GM21360 (cell line): ENCODE data around the gene MLST8.
"Not testable (repeated sequence)": the region's sequence is repeated elsewhere in the genome, so short reads cannot be mapped to it uniquely, and the experiment has no call there.

Source experiments
- ATAC-seq: cut with Tn5 transposase; IDR thresholded peaks from one replicate; pipeline ENCODE4 v1.9.1; 2021; ENCODE audit warnings: mild to moderate bottlenecking, moderate library complexity; ENCODE audit not compliant: unreplicated experiment

The MLST8 gene

DNA sequence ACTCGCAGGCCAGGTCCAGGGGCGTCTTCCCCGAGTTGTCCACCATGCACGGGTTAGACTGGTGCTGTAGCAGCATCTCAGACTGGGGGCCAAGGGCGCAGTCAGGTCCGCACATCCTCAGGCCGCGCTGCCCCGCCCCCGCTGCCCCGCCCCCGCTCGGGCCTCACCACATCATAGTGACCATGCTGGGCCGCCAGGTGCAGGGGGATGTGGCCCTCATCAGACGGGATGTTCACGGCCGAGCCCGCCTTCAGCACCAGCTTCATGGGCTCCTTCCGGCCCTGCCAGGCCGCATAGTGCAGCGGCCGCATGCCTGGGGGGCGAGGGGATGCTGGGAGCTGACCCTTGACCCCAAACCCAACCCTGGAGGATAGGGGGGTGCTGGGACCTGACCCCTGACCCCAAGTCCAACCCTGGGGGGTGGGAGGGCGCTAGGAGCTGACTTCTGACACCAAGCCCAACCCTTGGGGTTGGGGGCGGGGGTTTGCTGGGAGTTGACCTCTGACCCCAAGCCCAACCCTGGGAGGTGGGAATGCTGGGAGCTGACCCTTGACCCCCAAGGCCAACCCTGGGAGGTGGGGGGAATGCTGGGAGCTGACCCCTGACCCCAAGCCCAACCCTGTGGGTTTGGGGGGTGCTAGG lies 15.9 kb upstream of the MLST8 start:
- ATAC-seq = no peak

DNA sequence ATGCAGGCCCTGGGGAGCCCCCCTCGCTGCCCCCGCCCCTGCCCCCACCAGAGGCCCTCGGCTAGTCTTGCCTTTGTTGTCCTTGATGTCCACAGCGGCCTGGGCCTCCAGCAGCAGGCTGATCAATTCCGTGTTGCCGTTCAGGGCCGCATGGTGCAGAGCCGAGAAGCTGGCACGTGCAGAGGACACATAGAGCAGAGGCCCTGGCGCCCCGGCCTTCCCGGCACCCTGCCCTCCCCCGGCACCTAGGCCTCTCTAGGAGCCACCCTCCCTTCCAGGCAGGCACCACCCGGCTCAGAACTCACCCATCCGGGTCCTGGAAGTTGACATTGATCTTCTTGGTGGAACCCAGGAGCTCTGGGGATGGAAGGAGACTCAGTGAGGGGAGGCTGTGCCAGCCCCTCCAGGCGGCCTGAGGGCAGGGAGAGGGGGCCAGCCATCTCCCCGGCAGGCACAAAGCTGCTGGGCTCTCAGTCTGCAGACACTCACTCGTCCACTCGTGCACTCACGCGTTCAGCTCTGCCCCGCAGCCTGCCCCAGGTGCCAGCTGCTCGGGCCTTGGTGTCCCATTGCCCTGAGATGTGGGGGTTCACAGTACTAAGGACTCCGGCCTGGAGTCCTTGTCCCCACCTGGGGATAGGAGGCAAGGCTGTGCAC lies 15.1 kb upstream of the MLST8 start:
- no peak for ATAC-seq

DNA sequence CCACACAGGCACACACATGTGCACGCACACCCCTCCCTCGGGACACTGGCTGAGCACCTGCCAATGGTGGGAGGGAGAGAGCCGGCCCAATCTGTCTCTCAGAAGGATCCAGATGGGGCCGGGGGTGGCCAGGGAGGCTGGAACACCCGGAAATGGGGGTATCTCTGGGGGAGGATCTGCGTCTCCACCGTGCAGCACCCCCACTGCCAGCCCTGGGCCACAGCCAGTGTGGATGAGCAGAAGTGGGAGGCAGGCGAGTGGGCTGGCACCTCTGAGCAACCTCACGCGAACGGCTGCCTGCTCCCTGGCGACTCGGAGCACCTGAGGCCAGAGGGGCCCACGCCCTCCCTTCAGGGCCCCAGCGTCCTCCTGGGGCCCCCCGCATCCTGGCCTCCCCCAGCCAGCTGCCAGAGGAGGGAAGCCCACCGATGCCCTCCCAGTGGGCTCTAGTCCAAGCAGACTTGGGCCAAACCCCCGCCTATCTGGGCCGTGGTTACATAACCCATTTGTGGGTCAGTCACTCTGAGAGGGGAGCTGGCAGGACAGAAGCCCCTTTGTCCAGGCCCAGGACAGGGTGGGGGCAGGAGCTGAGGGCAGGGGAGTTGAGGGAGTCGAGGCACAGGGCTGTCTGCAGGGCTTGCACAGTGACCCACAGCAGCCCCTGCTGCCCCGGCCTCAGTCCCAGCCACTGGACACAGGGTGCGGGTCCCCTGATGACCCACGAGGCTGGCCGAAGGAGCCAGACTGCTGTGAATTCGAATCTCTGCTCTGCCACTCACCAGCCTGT lies 14.4 kb upstream of the MLST8 start:
- no peak for ATAC-seq

DNA sequence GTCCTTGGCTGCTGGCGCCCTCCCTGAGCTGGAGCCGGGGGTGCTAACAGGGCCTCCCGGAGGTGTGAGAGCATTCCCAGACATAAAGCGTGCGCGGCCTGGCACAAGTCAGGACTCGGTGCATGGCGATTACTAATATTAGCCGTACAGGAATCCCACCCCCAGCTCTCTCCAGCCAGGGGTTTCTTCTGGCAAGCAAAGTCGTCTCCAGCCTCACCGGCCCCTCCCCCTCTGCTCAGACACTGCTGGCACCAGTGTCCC lies 13.9 kb upstream of the MLST8 start:
- ATAC-seq = no peak

DNA sequence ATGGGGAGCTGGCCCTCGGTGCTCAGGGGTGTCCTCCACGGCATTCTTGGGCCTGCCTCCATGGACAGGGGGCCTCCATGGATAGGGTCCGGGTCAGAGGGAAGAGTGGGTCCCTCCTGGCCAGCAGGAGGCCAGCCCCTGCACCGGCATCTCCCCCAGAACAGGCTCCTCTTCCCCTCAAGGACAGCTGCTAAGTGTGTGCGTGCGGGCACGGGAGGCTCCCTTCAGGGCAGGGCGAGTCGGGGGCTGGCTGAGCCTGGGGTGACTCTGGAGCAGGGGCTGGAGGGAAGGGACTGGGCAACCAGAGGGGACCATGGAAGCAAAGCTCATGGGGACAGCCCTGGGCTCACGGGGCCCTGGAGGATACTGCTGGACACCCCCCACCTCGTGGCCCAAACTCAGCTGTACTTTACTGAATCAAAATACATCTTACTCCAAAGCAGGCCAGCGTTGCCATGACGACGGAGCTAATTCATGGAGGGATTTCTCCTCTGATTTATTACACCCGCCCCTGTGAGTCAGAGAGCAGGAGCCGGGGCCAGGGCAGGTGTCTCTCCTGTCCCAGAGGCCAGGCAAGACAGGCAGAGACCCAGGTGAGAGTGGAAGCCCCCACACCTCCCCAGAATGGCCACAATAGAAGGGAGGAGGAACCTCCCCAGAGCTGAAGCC lies 11.0 kb upstream of the MLST8 start:
- ATAC-seq = no peak

DNA sequence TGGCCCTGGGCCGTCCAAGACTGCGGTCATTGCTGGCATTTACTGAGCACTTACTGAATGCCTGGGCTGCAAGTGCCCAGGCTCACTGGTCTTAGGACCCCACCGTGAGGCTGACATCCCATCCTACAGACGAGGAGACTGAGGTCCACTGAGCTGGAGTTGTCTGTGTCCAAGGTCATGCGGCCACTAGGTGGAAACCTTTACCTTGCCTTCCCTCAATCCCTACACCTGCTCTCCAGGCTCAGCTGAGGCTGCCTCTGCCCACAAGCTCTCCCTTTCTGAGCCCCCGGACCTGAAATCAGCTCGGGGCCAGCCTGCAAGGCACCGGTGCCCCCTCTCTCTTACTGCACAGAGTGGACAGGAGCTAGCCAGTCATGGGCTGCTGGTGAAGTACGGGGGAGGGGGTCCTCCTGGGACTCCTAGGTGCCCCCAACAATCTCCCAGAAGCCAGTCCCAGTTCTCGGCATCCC lies 10.4 kb upstream of the MLST8 start:
- no peak for ATAC-seq

DNA sequence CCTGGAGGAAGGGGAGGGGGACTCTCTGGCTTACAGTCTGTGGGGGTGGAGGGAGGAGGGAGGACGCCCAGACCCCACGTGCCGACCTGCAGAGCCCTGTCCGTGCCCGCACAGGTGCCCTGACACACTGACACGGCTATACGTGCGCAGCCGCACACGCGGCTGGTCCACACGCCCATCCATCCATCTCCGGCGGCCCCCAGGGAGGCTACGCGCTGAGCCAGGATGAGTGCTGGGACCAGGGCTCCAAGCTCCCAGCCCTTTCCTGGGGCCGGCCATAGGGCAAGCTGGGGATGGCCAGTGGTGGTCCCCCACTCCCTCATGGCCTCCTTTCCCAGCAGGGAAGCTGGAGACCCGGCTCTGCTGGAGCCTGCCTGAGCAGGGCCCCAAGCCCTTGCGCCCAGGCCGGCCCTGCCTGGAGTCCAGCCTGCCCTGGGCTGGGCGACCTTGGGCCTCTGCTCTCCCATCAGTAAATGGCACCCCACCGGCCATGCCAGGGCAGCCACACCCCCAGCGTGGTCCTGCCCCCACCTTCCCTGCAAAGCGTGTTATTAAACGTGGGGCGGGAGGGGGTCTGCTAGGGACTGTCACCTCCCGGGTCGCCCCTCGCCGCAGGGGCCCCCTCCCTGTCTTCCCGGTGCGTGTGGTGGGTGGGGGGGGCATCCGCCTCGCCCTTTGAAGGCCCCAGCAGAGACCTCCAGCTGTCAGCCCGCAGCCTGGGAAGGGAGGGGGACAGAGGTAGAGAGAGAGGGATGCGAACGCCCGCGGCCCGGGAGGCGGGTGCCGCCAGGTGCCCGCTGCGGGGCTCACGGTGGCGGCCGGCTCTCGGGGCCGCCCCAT lies 9.7 kb upstream of the MLST8 start:
- no peak for ATAC-seq

DNA sequence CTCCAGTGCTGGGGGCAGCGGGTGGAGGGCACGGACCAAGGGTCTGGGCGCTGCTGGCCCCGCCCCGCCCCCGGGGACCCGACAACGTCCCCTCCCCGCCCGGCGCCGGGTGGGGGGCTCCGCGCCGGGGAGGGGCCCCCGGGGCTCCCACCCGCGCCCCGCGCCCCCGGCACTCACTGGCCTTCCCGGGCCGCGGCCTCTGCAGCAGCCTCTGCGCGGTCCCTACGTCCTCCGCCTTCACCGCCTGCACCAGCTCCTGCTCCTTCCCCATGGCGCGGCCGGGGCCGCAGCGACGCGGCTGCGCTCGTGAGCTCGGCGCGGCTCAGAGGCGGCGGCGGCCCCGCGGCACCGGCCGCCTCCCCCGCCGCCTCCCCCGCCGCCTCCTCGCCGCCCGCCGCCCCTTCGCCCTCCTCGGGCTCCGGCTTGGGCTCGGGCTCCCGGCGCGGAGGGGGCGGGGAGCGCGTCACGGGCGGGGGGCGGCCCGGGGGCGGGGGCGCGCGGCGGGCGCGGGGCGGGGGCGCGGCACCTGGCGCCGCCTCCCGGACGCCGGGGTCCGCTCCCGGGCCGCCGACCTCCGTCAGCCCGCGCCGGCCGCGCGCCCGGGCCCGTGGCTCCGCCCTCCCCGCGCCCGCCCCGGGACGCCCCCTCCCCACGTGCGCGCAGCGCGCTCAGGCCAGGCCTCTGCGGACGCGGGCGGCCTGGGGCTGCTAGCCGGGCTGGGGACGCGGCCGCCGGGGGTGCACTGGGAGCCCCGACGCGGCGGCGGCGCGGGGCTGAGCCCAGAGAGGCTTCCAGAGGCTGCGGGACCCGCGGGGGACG lies 8.9 kb upstream of the MLST8 start, which contains the start of gene CASKIN1:
Gene CASKIN1, minus strand, starts transcription at position 444 of the 819 bp plus-strand sequence. Its CDS starts 173 bp downstream, at position 271.
- ATAC-seq = no peak

DNA sequence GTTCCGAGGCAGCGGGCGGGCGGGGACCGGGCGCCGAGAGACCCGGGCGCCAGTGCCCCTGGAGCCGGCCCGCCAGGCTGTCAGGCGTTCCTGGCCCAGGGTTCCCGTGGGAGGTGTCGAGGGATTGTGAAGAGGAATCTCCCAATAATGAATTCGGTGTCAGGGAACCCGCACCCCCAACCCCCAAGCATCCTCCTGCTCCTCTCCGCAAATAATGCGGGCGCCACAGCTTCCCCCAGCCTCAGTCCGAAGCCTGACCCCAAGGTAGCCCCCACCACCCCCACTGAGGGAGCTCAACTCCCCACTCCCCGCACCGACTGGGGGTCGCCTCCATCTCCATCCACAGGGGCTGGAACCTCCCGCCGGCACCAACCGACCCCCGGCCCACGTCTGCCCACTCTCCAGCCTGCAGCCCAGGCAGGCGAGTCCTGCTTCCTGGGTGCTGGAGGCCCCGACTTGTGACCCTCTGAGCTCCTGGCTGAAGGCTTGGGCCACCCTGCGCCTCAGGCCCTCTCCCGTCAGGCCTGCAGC lies 8.2 kb upstream of the MLST8 start:
- ATAC-seq = no peak

DNA sequence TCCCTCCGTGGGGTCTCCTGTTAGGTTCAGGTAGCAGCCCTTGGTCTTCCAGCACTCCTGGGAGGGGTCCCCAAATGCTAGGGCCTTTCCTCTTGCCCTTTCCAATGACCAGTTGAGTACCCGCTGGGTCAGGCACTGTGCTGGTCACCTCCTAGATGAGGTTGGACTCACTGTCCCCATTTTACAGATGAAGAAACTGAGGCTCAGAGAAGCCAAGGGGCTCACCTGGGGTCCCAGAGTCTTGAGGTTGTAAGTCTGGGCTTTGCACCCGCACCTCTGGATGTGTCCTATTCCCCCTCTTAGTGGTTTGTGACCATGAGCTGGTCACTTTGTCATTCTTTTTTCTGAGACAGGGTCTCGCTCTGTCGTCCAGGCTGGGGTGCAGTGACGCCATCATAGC lies 7.5 kb upstream of the MLST8 start:
- no peak for ATAC-seq

DNA sequence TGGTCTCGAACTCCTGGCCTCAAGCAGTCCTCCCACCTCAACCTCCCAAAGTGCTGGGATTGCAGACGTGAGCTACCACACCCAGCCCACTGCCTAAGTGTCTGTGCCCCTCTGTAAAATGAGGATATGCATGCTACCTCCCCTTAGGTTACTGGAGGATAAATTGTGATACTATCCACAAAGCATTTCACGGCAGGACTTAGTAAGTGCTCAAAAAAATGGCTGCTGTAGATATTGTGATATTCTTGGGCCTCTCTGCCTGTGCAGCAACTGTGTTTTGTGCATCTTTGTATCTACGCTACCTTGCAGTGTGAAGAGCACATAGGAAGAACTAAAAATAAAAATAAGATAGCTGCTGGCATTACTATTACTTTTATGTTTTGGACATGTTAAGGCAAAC lies 7.0 kb upstream of the MLST8 start:
- no peak for ATAC-seq

DNA sequence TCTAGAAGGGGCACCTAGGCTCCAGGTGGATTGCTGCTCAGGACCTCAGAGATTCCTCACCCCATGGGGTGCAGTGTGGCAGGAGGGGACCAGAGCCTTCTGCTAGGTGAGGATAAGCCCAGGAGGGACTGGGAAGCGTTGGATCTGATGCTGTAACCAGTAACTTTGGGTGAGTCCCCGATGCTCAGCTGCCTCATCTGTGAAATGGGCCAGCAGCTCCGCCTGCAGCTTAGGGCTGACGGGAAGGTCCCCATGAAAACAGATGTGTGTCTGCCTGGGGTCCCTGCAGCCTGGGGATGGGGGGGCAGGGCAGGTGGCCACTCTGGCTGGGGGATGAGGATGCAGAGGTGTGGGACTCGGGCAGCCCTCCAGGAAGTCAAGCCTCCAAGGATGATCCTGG lies 6.2 kb upstream of the MLST8 start:
- no peak for ATAC-seq

DNA sequence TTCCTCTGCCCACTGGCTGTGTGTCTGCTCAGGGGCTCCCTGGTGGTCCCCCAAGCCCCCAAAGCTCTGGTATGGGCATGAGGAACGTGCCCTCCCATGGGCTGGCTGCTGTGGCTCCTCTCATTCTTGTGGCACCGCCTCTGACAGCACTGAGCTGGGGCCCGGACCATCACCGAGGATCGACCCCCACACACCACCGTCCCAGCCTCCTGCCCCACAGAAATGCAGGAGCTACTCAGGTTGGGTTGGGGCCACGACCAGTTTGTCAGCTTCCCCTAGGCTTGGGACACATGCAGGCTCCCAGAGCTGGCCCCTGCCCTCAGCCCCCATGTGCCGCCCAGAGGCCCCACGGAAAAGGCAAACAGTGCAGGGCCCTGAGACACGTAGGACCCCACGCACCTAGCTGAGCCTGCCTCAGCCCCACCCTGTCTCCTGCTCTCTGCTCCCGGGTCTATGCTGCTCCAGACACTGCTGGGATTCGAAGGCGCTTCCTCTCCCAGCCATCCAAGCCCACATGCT lies 5.6 kb upstream of the MLST8 start:
- ATAC-seq = no peak

DNA sequence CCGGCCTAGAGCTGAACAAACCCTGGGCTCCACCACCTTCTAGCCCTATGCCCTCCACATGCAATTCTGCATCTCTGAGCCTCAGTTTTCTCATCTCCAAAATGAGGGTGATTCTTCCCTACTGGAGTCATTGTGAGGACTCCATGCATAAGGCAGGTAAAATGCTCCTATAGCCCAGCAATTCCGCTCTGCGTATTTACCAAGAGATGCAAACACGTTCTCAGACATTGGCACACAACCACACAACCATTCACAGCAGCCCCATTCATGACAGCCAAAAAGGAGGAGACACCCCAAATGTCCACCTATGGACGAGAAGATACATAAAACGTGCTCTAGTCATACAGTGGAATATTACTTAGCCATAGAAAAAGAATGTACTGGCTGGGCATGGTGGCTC lies 4.9 kb upstream of the MLST8 start:
- ATAC-seq = no peak

DNA sequence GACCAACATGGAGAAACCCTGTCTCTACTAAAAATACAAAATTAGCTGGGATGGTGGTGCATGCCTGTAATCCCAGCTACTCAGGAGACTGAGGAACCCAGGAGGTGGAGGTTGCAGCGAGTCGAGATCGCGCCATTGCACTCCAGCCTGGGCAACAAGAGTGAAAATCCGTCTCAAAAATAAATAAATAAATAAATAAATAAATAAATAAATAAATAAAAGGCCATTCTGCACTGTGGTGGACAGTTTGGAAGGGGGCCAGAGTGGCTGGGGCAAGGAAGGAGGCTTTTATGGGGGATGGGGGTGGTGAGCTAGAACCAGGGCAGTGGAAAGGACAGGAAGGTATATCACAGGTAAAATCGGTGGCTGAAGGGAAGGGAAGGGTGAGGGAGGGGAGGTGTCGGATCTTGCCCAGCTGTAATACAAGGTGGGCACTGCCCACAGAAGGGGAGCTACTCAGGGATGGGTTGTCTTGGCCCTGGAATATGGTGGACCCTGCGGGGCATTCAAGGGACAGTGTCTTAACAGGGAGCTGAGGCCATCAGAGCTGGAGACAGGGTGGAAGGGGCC lies 2.0 kb upstream of the MLST8 start:
- ATAC-seq = not testable (repeated sequence)

DNA sequence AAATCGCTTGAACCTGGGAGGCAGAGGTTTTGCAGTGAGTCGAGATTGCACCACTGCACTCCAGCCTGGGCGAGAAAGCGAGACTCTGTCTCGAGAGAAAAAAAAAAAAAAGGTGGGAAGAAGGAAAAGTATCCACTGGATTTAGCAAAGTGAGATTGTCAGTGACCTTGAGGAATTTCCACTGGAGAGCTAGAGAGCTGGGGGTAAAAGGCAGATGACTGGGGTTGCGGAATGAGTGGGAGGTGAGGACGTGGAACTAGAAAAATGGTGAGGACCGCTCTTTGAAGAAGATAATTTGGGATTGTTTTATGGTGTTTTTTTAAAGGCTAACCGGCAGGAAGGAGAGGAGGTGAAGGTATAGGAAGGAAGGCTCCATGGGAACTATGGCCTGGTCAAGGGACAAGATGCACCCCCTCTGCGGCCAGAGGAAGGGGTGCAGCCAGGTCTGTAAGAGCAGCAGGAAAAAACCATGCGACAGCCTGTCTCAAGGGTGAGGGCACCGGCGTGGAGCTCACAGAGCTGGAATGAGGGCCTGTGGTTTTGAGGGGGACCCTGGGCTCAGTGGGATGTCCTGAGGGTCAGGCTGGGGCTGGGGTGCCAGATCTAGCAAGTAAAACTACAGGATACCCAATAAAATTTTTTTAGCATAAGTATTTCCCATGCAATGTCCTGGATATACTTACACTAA lies 694 bp upstream of the MLST8 start:
- ATAC-seq = no peak

DNA sequence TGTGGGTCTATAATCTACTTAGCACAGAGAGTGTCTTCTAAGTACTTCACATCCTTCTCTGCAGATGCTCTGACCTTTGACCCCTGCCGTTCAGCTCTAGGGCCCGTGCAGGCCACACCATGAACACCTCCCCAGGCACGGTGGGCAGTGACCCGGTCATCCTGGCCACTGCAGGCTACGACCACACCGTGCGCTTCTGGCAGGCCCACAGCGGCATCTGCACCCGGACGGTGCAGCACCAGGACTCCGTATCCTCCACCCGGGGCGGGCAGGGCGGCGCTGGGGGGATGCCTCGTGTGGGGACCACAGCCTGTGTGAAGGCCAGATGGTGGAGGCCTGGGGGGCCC lies 686 bp downstream of the MLST8 start:
- ATAC-seq = no peak

DNA sequence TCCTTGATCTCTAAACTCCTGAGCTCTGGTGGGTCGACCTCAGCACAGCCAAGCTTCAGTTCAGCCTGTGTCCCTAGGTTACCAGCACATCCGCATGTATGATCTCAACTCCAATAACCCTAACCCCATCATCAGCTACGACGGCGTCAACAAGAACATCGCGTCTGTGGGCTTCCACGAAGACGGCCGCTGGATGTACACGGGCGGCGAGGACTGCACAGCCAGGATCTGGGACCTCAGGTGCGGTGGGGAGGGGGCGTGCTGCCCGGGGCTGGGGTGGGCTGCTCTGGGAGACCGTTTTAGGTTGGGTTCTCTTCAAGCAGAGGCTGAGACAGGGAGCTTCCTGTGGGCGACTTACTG lies 1.1 kb downstream of the MLST8 start:
- no peak for ATAC-seq
